ENCODE measurements around the gene RAB8A. TPM values are rescaled to one million over a fixed set of nuclear protein-coding genes. Genes with fewer than 3 reads are reported as not detected.

Gene RAB8A
- polyA plus RNA-seq, 1 donor from 2014 or later = 29.8 TPM

- Histone ChIP-seq H3K9ac (ENCODE audit: low read length) (peak overlapping the region; percentile 96), H3K9me2 (ENCODE audit: insufficient read depth, low read length) (no peaks in the 10 kb centered on the region), H3K27me3 (ENCODE audit: insufficient read depth, low read depth, low read length) (no peaks in the 10 kb centered on the region), H2AFZ (ENCODE audit: low read depth, low read length) (peak overlapping the region; percentile 83), H3K9me3 (ENCODE audit: low read length) (no peaks in the 10 kb centered on the region), H3K27ac (ENCODE audit: low read length) (peak overlapping the region; percentile 88), H3K36me3 (ENCODE audit: insufficient read depth, low read length) (no peaks in the 10 kb centered on the region), H3K4me3 (ENCODE audit: low read length) (peak overlapping the region; percentile 93), H3K4me2 (ENCODE audit: low read length) (peak overlapping the region; percentile 14), H3K79me2 (replicated peaks; ENCODE audit: insufficient read depth, low read length) (peaks cover 34% of the 10 kb centered on the region), H4K20me1 (ENCODE audit: insufficient read depth) (no peaks in the 10 kb centered on the region), H3F3A (ENCODE audit: insufficient read depth, low read length, poor library complexity, severe bottlenecking) (peaks cover 6% of the 10 kb centered on the region)
- no peak for TF ChIP-seq RAD21 (conservative IDR thresholded peaks at IDR 0.05)
- no peak for TF ChIP-seq MXI1 (conservative IDR thresholded peaks at IDR 0.05; ENCODE audit: poor library complexity, severe bottlenecking)
- TF ChIP-seq POLR2AphosphoS5 (IDR thresholded peaks at IDR 0.05) = no peak
- TF ChIP-seq TAF1 (IDR thresholded peaks at IDR 0.05; ENCODE audit: low read depth) = no peak
- no peak for TF ChIP-seq REST (IDR thresholded peaks at IDR 0.05; ENCODE audit: borderline replicate concordance)
- TF ChIP-seq EZH2 (IDR thresholded peaks at IDR 0.05; ENCODE audit: borderline replicate concordance, insufficient read depth, low read length, poor library complexity, severe bottlenecking) = no peak
- no peak for TF ChIP-seq SMC3 (conservative IDR thresholded peaks at IDR 0.05; ENCODE audit: poor library complexity)
- no peak for TF ChIP-seq CTCF (IDR thresholded peaks at IDR 0.05; ENCODE audit: poor library complexity, severe bottlenecking)
These were observed 36.1 kb upstream of the RAB8A start for GRCh38 chr19:16075430-16076153.

- H3K9me2 ChIP-seq (ENCODE audit: insufficient read depth, low read length) = no peaks in the 10 kb centered on the region
- TF ChIP-seq TAF1 (IDR thresholded peaks at IDR 0.05; ENCODE audit: low read depth) = no peak
- no peak for TF ChIP-seq RAD21 (conservative IDR thresholded peaks at IDR 0.05)
- TF ChIP-seq POLR2AphosphoS5 (IDR thresholded peaks at IDR 0.05) = peak; percentile 69
- TF ChIP-seq MXI1 (conservative IDR thresholded peaks at IDR 0.05; ENCODE audit: poor library complexity, severe bottlenecking) = peak; percentile 22
- TF ChIP-seq EZH2 (IDR thresholded peaks at IDR 0.05; ENCODE audit: borderline replicate concordance, insufficient read depth, low read length, poor library complexity, severe bottlenecking) = no peak
- no peak for TF ChIP-seq CTCF (IDR thresholded peaks at IDR 0.05; ENCODE audit: poor library complexity, severe bottlenecking)
- TF ChIP-seq EP300 (conservative IDR thresholded peaks at IDR 0.05; ENCODE audit: poor library complexity, severe bottlenecking) = peak; percentile 55
- peak; percentile 15 for TF ChIP-seq REST (IDR thresholded peaks at IDR 0.05; ENCODE audit: borderline replicate concordance)
- no peak for TF ChIP-seq SMC3 (conservative IDR thresholded peaks at IDR 0.05; ENCODE audit: poor library complexity)
- peaks cover 39% of the 10 kb centered on the region for H3K79me2 ChIP-seq (replicated peaks; ENCODE audit: insufficient read depth, low read length)
- H2AFZ ChIP-seq (ENCODE audit: low read depth, low read length) = peak within 1 kb of the TSS; percentile 83
- H3K27ac ChIP-seq (ENCODE audit: low read length) = peak within 1 kb of the TSS; percentile 88
- H3K9ac ChIP-seq (ENCODE audit: low read length) = peak within 1 kb of the TSS; percentile 96
- no peaks in the 10 kb centered on the region for H3K27me3 ChIP-seq (ENCODE audit: insufficient read depth, low read depth, low read length)
- H4K20me1 ChIP-seq (ENCODE audit: insufficient read depth) = no peaks in the 10 kb centered on the region
- H3F3A ChIP-seq (ENCODE audit: insufficient read depth, low read length, poor library complexity, severe bottlenecking) = peaks cover 6% of the 10 kb centered on the region
- H3K9me3 ChIP-seq (ENCODE audit: low read length) = no peaks in the 10 kb centered on the region
- H3K4me3 ChIP-seq (ENCODE audit: low read length) = peak within 1 kb of the TSS; percentile 93
- no peaks in the 10 kb centered on the region for H3K36me3 ChIP-seq (ENCODE audit: insufficient read depth, low read length)
- peak within 1 kb of the TSS; percentile 73 for H3K4me2 ChIP-seq (ENCODE audit: low read length)
These were observed 35.3 kb upstream of the RAB8A start, which contains the start of gene TPM4 for GRCh38 chr19:16076154-16076957. TSS of gene TPM4 (plus strand) at chr19:16076495. CDS start at chr19:16076566, 71 bp downstream.

Measured in neural cell (in vitro differentiated cells).